C1 segment of cervical spinal cord (tissue), 14 donors: ENCODE data around the gene NOC4L.
"Not testable (repeated sequence)": the region's sequence is repeated elsewhere in the genome, so short reads cannot be mapped to it uniquely, and the experiment has no call there.

Source experiments
- DNase-seq, 14 donors: peaks; one replicate each; lab custom pipeline; 2025; lab: John Stamatoyannopoulos, UW

The NOC4L gene

GRCh38 chr12:132144115-132144809 is at the start of gene NOC4L, which contains the start of gene DDX51:
Gene NOC4L, plus strand, starts transcription at chr12:132144457. Its CDS starts 32 bp downstream, at chr12:132144489.
Gene DDX51, minus strand, starts transcription at chr12:132144319. Its CDS starts 23 bp downstream, at chr12:132144296.
- DNase-seq: peak; percentile 64 to 95 (median 83)

- no peak for DNase-seq
Observed at GRCh38 chr12:132095520-132096409, 48.5 kb upstream of the NOC4L start.

GRCh38 chr12:132099739-132100138 is 44.5 kb upstream of the NOC4L start:
- no peak for DNase-seq

DNA sequence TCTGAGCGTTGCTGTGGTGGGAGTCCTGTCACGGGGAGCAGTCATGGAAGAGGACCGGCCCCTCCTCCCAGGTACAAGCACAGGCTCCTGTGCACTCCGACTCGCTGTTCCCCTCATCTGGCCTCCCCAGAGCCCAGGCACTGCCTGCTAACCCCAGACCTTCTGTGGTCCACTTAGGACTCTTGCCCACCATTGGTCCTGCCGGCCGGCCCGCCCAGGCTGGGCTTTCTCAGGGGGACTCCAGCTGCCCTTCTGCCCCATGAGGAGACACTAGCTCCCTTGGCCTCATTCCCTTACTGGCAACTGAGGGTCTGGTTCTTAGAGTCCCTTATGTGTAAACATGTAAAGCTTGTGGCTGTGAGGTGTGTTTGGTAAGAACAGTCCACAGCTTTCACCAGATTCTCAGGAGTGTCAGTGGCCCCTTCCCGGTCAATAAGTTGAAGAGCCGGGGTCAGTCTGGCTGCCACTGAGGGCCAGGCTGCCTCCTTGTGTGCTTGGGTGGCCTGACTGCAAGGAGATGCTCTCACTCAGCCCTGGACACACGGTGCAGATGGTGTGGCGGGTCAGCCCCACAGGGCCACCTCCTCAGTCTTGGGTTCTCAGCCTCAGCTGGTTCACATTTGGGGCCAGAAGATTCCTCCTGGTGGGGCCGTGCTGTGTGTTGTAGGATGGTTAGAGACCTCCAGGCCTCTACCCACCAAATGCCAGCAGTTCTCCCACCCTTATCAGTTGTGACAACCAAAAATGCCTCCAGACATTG is 43.8 kb upstream of the NOC4L start:
- no peak for DNase-seq

- no peak for DNase-seq
Observed at GRCh38 chr12:132102297-132102696, 42.0 kb upstream of the NOC4L start.

DNA sequence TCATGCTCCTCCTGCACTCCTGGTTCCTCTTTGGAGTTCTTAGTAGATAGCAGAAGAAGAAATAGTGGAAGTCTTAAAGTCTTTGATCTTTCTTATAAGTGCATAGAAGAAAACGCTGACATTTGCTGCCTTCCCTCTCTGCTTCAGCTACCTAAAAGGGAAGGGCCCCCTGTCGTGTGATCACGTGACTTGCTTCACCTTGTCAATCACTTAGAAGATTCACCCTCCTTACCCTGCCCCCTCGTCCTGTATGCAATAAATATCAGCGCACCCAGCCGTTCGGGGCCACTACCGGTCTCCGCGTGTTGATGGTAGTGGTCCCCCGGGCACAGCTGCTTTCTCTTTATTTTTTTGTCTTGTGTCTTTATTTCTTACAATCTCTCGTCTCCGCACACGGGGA is 41.2 kb upstream of the NOC4L start:
- not testable (repeated sequence) for DNase-seq

GRCh38 chr12:132103542-132104308 is 40.5 kb upstream of the NOC4L start:
- DNase-seq: no peak

DNA sequence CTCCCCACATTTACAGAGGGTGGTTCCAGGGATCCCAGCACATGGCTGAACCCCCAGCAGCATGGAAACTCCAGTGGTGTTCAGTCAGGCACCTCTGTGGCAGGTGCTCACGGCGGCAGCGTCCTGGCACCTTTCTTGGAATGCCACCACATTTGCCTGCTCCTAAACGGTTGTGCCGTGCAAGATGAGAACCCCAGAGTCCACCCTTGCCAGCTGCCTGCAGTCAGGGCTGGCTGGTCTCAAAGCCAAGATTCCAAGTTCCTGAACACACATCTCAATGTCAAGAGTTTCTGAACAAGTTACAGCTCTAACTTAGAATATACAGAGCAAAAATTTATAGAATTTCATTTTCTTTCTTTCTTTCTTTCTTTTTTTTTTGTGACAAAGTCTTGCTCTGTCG is 38.8 kb upstream of the NOC4L start:
- no peak for DNase-seq

DNA sequence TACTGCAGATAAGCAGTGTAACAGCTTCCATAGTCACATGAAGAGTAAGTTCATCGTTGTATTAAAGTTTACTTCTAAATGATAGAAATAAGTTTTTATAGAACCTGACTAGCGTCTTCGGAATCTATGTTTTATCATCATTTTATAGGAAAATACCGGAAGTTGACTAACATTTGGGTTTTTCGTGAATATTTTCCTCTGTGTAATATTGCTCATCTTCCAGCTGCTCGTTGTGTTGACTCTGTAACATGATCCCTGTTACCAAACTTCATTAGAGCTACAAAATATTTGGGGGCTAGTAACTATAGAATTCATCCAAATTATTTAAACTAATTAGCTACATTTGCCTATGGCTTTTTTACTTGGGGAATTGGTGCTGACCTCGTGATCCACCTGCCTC is 37.3 kb upstream of the NOC4L start:
- DNase-seq: no peak

- peak in 1 of 14 donors; percentile 12 for DNase-seq
Observed at GRCh38 chr12:132108211-132108832, 35.9 kb upstream of the NOC4L start.

GRCh38 chr12:132109741-132110140 is 34.5 kb upstream of the NOC4L start:
- no peak for DNase-seq

GRCh38 chr12:132110677-132111076 is 33.6 kb upstream of the NOC4L start:
- no peak for DNase-seq

- no peak for DNase-seq
Observed at GRCh38 chr12:132111654-132112304, 32.5 kb upstream of the NOC4L start.

GRCh38 chr12:132114667-132115066 is 29.6 kb upstream of the NOC4L start:
- DNase-seq: no peak

DNA sequence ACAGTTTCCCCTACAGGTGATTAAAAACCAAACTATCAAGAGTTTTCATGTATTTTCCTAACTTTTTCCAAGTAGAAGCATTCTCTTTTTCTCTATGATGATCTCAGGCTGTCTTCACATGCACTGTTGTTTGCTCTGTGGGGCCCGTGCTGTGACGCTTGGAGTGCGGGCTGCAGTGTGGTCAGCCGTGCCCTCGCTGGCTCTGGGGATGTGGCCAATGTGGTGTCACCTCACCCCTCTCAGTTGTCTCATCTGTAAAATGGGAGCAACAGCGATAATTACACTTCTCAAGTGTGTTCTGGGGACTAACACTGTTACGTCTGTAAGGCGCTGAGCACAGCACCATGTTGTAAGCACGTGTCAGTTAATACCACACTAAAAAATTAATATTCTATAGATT is 28.8 kb upstream of the NOC4L start:
- DNase-seq: no peak

DNA sequence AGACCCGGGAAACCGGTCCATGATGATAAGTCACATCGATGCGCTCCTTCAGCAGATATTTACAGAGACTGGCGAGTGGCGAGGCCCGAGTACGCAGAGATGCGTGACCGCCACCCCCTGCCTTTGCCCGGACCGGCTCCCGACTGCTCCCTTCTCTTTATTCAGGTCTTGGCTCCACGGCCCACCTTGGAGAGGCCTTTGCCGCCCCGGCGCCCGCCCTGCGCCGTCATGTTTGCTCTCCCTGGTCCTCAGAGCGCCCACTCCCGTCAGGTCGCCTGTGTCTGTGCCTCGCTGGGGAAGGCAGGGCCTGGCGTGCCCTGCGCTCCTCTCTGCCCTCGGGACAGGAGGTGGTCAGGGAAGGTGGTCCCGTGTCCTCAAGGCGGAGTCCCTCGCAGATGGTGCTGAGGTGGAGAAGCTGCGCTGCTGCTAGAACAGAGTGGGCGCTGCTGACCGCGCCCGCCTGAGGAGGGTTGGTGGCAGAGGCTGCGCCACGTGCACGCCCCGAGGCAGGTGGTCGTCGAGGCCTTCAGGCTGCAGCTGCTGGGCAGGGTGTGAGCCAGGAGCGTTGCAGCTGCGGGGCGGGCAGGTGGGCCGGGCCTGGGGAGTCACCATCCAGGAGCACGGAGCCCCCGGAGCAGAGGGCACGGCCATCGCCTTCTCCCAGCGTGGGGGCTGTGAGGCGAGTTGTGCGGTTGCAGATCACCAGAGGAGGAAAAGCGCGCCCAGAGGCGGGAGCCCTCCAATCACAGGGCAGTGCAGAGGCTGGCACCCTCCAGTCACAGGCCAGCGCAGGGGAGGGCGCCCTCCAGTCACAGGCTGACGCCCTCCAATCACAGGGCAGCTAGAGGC is 27.3 kb upstream of the NOC4L start:
- no peak for DNase-seq

GRCh38 chr12:132117558-132117875 is 26.7 kb upstream of the NOC4L start:
- DNase-seq: no peak

DNA sequence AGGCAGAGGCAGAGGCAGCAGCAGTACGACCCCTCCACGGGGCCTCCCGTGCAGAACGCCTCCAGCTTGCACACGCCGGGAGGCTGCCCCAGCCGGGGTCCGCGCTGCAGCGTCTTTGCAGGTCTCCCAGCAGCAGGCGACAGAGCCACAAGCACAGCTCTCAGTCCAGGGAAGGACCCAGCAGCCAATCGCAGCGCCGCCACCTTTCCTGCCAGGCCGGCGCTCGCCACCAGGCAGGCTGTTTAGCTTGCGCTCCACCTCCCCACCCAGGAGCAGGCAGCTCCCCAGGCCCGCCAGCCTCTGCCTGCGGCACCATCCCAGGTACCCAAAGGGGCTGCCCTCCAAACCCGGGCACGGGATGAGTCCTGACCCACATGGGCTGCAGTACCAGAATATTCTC is 25.4 kb upstream of the NOC4L start:
- DNase-seq: no peak

DNA sequence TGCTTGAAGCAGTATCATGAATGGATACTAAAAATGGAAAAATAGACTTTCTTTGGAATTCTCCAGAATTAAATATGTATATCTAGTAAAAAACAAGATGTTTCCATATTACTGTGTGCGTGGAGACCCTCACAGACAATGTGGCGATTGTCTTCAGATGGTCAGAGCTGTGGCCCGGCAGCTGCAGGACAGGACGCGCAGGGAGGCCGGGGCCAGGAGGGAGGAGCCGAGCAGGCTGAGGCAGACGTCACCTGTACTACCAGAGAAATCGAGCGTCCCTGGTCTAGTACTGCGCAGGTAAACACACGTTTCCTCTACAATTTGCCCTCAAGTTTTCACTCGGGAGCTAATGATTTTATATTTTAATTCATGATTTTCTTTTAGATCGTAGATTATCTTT is 23.0 kb upstream of the NOC4L start:
- no peak for DNase-seq
